Hepatocyte (in vitro differentiated cells): ENCODE data around the gene NOX5. TPM values are rescaled to one million over a fixed set of nuclear protein-coding genes. Genes with fewer than 3 reads are reported as not detected.

Source experiments
- DNase-seq: peaks from one replicate; pipeline ENCODE4 v3.0.0-alpha.2; 2016; ENCODE audit warnings: low spot score
- H2AFZ ChIP-seq: fragments of 200-600 bp; sonication (generic); 2 replicates; pipeline ENCODE4 v1.6.0; 2016; ENCODE audit warnings: antibody characterized with exemption, mild to moderate bottlenecking
- H3K27ac ChIP-seq: fragments of 200-600 bp; sonication (generic); 2 replicates; pipeline ENCODE4 v1.5.1; 2016; ENCODE audit warnings: mild to moderate bottlenecking
- H3K27me3 ChIP-seq: fragments of 200-600 bp; sonication (generic); 2 replicates; pipeline ENCODE4 v1.6.1; 2016
- H3K36me3 ChIP-seq: fragments of 200-600 bp; sonication (generic); replicated peaks from 2 replicates; pipeline ENCODE4 v1.5.1; 2016; ENCODE audit warnings: low read depth; ENCODE audit not compliant: insufficient read depth
- H3K4me1 ChIP-seq: fragments of 200-600 bp; sonication (generic); 2 replicates; pipeline ENCODE4 v1.5.1; 2016; ENCODE audit warnings: mild to moderate bottlenecking, moderate library complexity; ENCODE audit not compliant: insufficient read depth
- H3K4me2 ChIP-seq: fragments of 200-600 bp; sonication (generic); 2 replicates; pipeline ENCODE4 v1.6.0; 2016
- H3K4me3 ChIP-seq: fragments of 200-600 bp; sonication (generic); 2 replicates; pipeline ENCODE4 v1.5.1; 2016; ENCODE audit warnings: mild to moderate bottlenecking
- H3K79me2 ChIP-seq: fragments of 200-600 bp; sonication (generic); 2 replicates; pipeline ENCODE4 v1.6.0; 2017; ENCODE audit warnings: mild to moderate bottlenecking
- H3K9me2 ChIP-seq: fragments of 200-600 bp; sonication (generic); replicated peaks from 2 replicates; pipeline ENCODE4 v1.6.0; 2017; ENCODE audit warnings: mild to moderate bottlenecking; ENCODE audit not compliant: insufficient read depth
- H3K9me3 ChIP-seq: fragments of 200-600 bp; sonication (generic); 2 replicates; pipeline ENCODE4 v1.5.1; 2016; ENCODE audit warnings: low read depth, mild to moderate bottlenecking
- H4K20me1 ChIP-seq: fragments of 200-600 bp; sonication (generic); 2 replicates; pipeline ENCODE4 v1.6.0; 2016; ENCODE audit warnings: mild to moderate bottlenecking; ENCODE audit not compliant: insufficient read depth, poor library complexity, severe bottlenecking
- EZH2 ChIP-seq: fragments of 200-600 bp; sonication (generic); IDR thresholded peaks from 2 replicates; pipeline ENCODE4 v1.6.1; 2016; ENCODE audit warnings: antibody characterized with exemption, mild to moderate bottlenecking, borderline replicate concordance
- EZH2phosphoT487 ChIP-seq: fragments of 200-600 bp; sonication (generic); IDR thresholded peaks from one replicate; pipeline ENCODE4 v1.6.1; 2018; ENCODE audit warnings: antibody characterized with exemption, mild to moderate bottlenecking, low read depth, moderate library complexity; ENCODE audit not compliant: unreplicated experiment, severe bottlenecking
- WGBS: methylation state at CpG from one replicate; pipeline ENCODE4 v1.1.6; 2016; ENCODE audit warnings: low lambda C conversion rate; ENCODE audit errors: missing lambda C conversion rate; 5-methylcytosine and 5-hydroxymethylcytosine counted together
- polyA plus RNA-seq: library from polyadenylated mRNA; unstranded; fragments of >200 nt; fragmentation: Nextera tagmentation; extraction: Ambion mirVana; gene quantifications from 2 replicates; pipeline ENCODE4 v1.2.1, GENCODE V29; 2016
- total RNA-seq: library from RNA; depleted of rRNA; stranded (reverse); fragments of >200 nt; gene quantifications from 2 replicates; pipeline ENCODE4 v1.2.3, GENCODE V29; 2014
- TF ChIP-seq, protein P1 (sequence below): fragments of 200-600 bp; sonication (generic); IDR thresholded peaks from 2 replicates; pipeline ENCODE4 v1.5.1; 2016; ENCODE audit warnings: antibody characterized with exemption, mild to moderate bottlenecking; ENCODE audit not compliant: poor library complexity

Gene NOX5
- total and polyA plus RNA-seq, 2 experiments from 2014 or later, result 0.13 TPM; not detected in 1

DNA sequence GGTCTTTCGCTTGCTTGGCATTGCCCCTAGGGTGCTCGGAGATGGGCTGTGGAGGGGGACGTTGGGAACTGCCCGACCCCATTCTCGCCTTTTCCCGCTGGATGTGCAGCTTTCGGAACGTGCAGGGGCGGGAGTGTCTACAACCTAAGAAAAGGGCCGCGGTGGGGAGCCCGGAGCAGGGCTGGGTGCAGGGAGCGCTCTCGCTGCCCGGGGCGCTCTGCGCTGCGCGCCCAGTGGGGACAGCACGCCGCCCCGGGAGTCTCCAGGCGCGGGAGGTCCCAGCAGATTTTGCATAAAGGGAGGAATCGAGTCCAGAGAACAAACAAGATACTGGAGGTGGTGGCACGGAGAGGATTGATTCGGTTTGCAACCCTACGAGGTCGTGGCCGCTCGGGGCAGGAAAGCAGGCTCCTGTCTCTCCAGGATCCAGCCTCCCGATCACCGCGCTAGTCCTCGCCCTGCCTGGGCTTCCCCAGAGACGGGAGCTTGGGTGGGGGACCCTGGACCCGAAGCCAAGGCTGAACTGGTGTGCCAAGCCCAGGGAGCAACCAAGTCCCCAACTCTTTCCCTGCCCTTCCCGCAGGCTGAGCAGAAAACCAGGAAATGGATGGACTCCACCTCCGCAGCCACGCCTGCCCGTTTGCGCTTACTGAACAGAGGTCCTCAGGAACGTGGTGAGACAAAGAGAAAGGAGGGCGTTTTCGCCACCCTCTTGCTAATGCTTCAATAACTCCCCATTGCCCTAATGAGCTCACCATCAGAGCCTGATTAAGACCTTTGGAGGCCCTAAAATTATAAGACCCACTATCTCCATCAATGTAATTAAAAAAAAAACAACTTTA is 59.7 kb downstream of the NOX5 start:
- peak; percentile 81 for DNase-seq
- H3K4me2 ChIP-seq, result peak overlapping the region; percentile 97
- no peaks in the 10 kb centered on the region for H3K9me3 ChIP-seq
- H3K36me3 ChIP-seq, result no peaks in the 10 kb centered on the region
- TF ChIP-seq, protein P1, sequence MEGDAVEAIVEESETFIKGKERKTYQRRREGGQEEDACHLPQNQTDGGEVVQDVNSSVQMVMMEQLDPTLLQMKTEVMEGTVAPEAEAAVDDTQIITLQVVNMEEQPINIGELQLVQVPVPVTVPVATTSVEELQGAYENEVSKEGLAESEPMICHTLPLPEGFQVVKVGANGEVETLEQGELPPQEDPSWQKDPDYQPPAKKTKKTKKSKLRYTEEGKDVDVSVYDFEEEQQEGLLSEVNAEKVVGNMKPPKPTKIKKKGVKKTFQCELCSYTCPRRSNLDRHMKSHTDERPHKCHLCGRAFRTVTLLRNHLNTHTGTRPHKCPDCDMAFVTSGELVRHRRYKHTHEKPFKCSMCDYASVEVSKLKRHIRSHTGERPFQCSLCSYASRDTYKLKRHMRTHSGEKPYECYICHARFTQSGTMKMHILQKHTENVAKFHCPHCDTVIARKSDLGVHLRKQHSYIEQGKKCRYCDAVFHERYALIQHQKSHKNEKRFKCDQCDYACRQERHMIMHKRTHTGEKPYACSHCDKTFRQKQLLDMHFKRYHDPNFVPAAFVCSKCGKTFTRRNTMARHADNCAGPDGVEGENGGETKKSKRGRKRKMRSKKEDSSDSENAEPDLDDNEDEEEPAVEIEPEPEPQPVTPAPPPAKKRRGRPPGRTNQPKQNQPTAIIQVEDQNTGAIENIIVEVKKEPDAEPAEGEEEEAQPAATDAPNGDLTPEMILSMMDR, result peak; percentile 25
- TF ChIP-seq EZH2phosphoT487, result no peak
- H3K79me2 ChIP-seq, result no peaks in the 10 kb centered on the region
- peak overlapping the region; percentile 88 for H3K27ac ChIP-seq
- peaks cover 5% of the 10 kb centered on the region for H3K4me1 ChIP-seq
- H4K20me1 ChIP-seq, result no peaks in the 10 kb centered on the region
- WGBS, result 2% methylated on average over 45 of the region's 45 CpGs
- peak overlapping the region; percentile 86 for H3K4me3 ChIP-seq
- no peaks in the 10 kb centered on the region for H3K27me3 ChIP-seq
- no peaks in the 10 kb centered on the region for H3K9me2 ChIP-seq
- H2AFZ ChIP-seq, result peak overlapping the region; percentile 92

DNA sequence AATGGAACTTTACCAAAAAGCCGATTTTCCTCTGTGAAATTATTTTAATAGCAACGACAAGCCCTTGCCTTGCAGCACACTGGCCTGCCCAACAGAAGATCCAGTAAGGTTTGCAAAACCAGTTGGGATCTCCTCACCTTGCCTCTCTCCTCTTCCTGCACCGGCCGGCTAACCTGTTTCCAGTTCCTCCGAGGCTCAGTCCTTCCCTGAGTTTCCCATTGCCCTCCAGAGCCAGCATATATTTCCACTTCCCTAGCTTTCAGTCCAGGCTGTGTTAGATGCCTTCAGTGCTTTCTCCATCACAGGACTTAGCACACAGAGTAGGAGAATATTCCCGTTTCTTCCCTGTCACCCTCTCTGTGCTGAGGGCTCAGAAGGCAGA is 60.3 kb downstream of the NOX5 start:
- Histone ChIP-seq H3K27ac (peak overlapping the region; percentile 88), H2AFZ (peak overlapping the region; percentile 92), H3K36me3 (no peaks in the 10 kb centered on the region), H3K4me3 (peak overlapping the region; percentile 86), H3K27me3 (no peaks in the 10 kb centered on the region), H3K9me3 (no peaks in the 10 kb centered on the region), H3K79me2 (no peaks in the 10 kb centered on the region), H4K20me1 (no peaks in the 10 kb centered on the region), H3K9me2 (no peaks in the 10 kb centered on the region), H3K4me2 (peak overlapping the region; percentile 97), H3K4me1 (peaks cover 5% of the 10 kb centered on the region)
- TF ChIP-seq, protein P1, result no peak
- TF ChIP-seq EZH2, result no peak
- no peak for TF ChIP-seq EZH2phosphoT487
- WGBS, result 7% methylated on average over 6 of the region's 6 CpGs
- DNase-seq, result peak; percentile 64

DNA sequence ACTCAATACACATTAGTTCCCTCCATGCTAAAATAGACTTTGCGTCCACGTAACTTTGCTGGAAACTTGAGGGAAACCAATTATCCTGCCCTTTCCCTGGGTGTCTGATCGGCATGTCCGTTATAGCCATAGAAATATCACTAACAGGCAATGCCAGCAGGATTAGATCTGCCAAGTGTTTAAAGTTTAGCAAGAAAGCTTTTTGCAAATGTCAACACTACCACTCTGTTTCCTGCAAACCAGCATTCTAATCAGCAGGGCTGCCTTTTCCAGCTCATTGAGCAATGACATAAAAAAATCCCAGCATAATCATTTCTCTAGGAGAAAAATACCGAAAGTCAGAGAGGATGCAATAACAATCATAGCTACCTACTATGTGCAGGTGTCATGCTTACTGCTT is 60.9 kb downstream of the NOX5 start:
- Histone ChIP-seq H3K36me3 (no peaks in the 10 kb centered on the region), H3K79me2 (no peaks in the 10 kb centered on the region), H4K20me1 (no peaks in the 10 kb centered on the region), H3K9me3 (no peaks in the 10 kb centered on the region), H3K4me3 (no peak overlapping the region), H3K4me2 (peak overlapping the region; percentile 97), H2AFZ (no peak overlapping the region), H3K27me3 (no peaks in the 10 kb centered on the region), H3K9me2 (no peaks in the 10 kb centered on the region), H3K4me1 (peaks cover 5% of the 10 kb centered on the region), H3K27ac (no peak overlapping the region)
- 88% methylated on average over 5 of the region's 5 CpGs for WGBS
- TF ChIP-seq EZH2 (no peak), EZH2phosphoT487 (no peak)
- TF ChIP-seq, protein P1, result no peak
- DNase-seq, result no peak
